ENCODE data around the gene CYP2W1.

DNA sequence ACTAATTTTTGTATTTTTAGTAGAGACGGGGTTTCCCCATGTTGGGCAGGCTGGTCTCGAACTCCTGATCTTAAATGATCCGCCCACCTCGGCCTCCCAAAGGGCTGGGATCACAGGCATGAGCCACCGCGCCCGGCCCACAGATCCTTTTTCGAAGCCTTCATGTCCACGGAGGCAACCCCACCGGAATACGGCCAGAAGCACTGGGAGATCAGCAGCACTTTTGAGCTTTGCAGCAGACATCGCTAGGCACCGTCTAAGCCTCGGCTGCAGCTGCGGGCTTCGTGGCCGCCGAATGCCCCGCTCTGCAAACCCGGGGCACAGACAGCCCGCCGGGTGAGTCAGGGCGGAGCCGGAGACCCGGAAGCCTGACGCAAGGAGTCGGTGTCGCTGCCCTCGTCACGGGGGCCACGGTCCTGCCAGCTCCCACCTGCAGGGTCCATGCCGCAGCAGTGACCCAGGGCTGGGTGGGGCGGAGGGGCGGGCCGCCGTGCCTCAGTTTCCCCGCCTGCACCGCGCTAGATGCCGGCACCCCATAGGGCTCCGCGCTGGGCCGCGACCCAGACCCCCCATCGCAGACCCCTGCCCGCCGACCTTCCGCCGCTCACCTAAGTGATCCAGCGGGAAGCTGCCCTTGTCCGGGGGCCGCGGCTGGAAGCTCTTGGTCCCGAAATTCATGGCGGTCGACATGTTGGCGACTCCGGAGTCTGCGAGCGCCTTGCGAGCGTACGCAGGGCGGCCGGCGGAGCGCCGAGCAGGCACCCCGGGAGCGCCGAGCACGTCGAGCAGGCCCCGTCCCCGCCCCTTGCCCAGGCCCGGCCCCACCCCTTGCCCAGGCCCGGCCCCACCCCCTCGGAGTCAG is 7.9 kb upstream of the CYP2W1 start, which contains the start of gene COX19:
- TF ChIP-seq CTCF (IDR thresholded peaks at IDR 0.05) (no peak), POLR2A (IDR thresholded peaks at IDR 0.05) (no peak)
